GM12874 (cell line): ENCODE data around the gene MIA2.

Experiments used
- CTCF ChIP-seq: IDR thresholded peaks from 2 replicates; pipeline ENCODE4 v1.5.1; 2011; ENCODE audit warnings: low read depth, mild to moderate bottlenecking, control low read depth, low read length, moderate library complexity; ENCODE audit not compliant: insufficient read depth

The MIA2 gene

GRCh38 chr14:39293629-39294028, 59.9 kb downstream of the MIA2 start:
- no peak for TF ChIP-seq CTCF

GRCh38 chr14:39302124-39302810, 68.6 kb downstream of the MIA2 start:
- TF ChIP-seq CTCF: no peak

- no peak for TF ChIP-seq CTCF
These were observed 69.4 kb downstream of the MIA2 start for GRCh38 chr14:39303115-39303514.

GRCh38 chr14:39307815-39308214, 74.1 kb downstream of the MIA2 start:
- no peak for TF ChIP-seq CTCF

DNA sequence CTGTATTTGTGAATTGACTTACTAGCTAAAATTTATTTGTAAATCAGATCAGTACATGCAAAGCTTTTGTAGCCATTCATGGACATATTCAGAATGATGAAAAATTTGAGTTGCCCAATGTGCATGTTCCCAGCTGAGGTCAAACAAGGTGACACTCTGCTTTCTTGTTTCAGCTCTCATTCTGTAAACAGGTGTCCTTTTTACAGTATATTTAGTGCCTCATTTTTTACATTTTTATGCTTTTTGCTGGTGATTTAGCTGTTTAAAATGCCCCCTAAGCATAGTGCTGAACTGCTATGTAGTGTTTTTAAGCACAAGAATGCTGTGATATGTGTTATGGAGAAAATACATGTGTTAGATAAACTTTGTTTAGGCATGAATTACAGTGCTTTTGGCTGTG, 76.3 kb downstream of the MIA2 start:
- TF ChIP-seq CTCF: no peak

- TF ChIP-seq CTCF: no peak
These were observed 82.2 kb downstream of the MIA2 start for GRCh38 chr14:39315859-39316444.

- TF ChIP-seq CTCF: no peak
These were observed 83.3 kb downstream of the MIA2 start for GRCh38 chr14:39316830-39317553.
